GM12874 (cell line): Measurements from ENCODE around the gene IGSF5.

ENCODE experiments used
- CTCF ChIP-seq: IDR thresholded peaks from 2 replicates; pipeline ENCODE4 v1.5.1; 2011; ENCODE audit warnings: low read depth, mild to moderate bottlenecking, control low read depth, low read length, moderate library complexity; ENCODE audit not compliant: insufficient read depth

The IGSF5 gene

GRCh38 chr21:39837861-39838359, 92.9 kb downstream of the IGSF5 start:
- TF ChIP-seq CTCF, result no peak

GRCh38 chr21:39840373-39841097, 95.6 kb downstream of the IGSF5 start:
- no peak for TF ChIP-seq CTCF

- no peak for TF ChIP-seq CTCF
Observed at GRCh38 chr21:39842741-39843459, 97.9 kb downstream of the IGSF5 start.

- no peak for TF ChIP-seq CTCF
Observed at GRCh38 chr21:39843483-39843882, 98.5 kb downstream of the IGSF5 start.

GRCh38 chr21:39843916-39844315, 98.9 kb downstream of the IGSF5 start:
- no peak for TF ChIP-seq CTCF

GRCh38 chr21:39845571-39846130, 100.7 kb downstream of the IGSF5 start:
- TF ChIP-seq CTCF, result no peak

GRCh38 chr21:39847877-39848276, 102.9 kb downstream of the IGSF5 start:
- no peak for TF ChIP-seq CTCF
